Measurements from ENCODE around the gene GATA3. TPM values are rescaled to one million over a fixed set of nuclear protein-coding genes. Genes with fewer than 3 reads are reported as not detected.

The GATA3 gene
- polyA plus RNA-seq, 1 donor from 2014 or later = not detected

GRCh38 chr10:8037199-8037801 is 17.2 kb upstream of the GATA3 start:
- H3K9me3 ChIP-seq (ENCODE audit: low read length) = no peaks in the 10 kb centered on the region
- no peak overlapping the region for H3K27ac ChIP-seq (ENCODE audit: low read length)
- H3K9ac ChIP-seq (ENCODE audit: low read length) = no peak overlapping the region
- no peak overlapping the region for H3K4me2 ChIP-seq (ENCODE audit: low read length)
- no peaks in the 10 kb centered on the region for H4K20me1 ChIP-seq (ENCODE audit: insufficient read depth)
- H2AFZ ChIP-seq (ENCODE audit: low read depth, low read length) = no peak overlapping the region
- TF ChIP-seq POLR2AphosphoS5 (IDR thresholded peaks at IDR 0.05) (peak; percentile 49), TAF1 (IDR thresholded peaks at IDR 0.05; ENCODE audit: low read depth) (no peak), EZH2 (IDR thresholded peaks at IDR 0.05; ENCODE audit: borderline replicate concordance, insufficient read depth, low read length, poor library complexity, severe bottlenecking) (peak; percentile 52)
- no peaks in the 10 kb centered on the region for H3K36me3 ChIP-seq (ENCODE audit: insufficient read depth, low read length)
- no peak overlapping the region for H3K4me3 ChIP-seq (ENCODE audit: low read length)
- H3K27me3 ChIP-seq (ENCODE audit: insufficient read depth, low read depth, low read length) = peaks cover 99% of the 10 kb centered on the region
- H3K9me2 ChIP-seq (ENCODE audit: insufficient read depth, low read length) = no peaks in the 10 kb centered on the region
- H3F3A ChIP-seq (ENCODE audit: insufficient read depth, low read length, poor library complexity, severe bottlenecking) = no peaks in the 10 kb centered on the region
- H3K79me2 ChIP-seq (replicated peaks; ENCODE audit: insufficient read depth, low read length) = no peaks in the 10 kb centered on the region

- Histone ChIP-seq H4K20me1 (ENCODE audit: insufficient read depth) (no peaks in the 10 kb centered on the region), H3K27me3 (ENCODE audit: insufficient read depth, low read depth, low read length) (peaks cover 99% of the 10 kb centered on the region), H3K27ac (ENCODE audit: low read length) (no peak overlapping the region), H3K9me3 (ENCODE audit: low read length) (no peaks in the 10 kb centered on the region), H3K9ac (ENCODE audit: low read length) (no peak overlapping the region), H3F3A (ENCODE audit: insufficient read depth, low read length, poor library complexity, severe bottlenecking) (no peaks in the 10 kb centered on the region), H3K4me2 (ENCODE audit: low read length) (no peak overlapping the region), H3K4me3 (ENCODE audit: low read length) (no peak overlapping the region), H2AFZ (ENCODE audit: low read depth, low read length) (no peak overlapping the region), H3K9me2 (ENCODE audit: insufficient read depth, low read length) (no peaks in the 10 kb centered on the region), H3K36me3 (ENCODE audit: insufficient read depth, low read length) (no peaks in the 10 kb centered on the region), H3K79me2 (replicated peaks; ENCODE audit: insufficient read depth, low read length) (no peaks in the 10 kb centered on the region)
- TF ChIP-seq REST (IDR thresholded peaks at IDR 0.05; ENCODE audit: borderline replicate concordance) (no peak), POLR2AphosphoS5 (IDR thresholded peaks at IDR 0.05) (peak; percentile 24)
These were observed 16.3 kb upstream of the GATA3 start for GRCh38 chr10:8037941-8038894.

DNA sequence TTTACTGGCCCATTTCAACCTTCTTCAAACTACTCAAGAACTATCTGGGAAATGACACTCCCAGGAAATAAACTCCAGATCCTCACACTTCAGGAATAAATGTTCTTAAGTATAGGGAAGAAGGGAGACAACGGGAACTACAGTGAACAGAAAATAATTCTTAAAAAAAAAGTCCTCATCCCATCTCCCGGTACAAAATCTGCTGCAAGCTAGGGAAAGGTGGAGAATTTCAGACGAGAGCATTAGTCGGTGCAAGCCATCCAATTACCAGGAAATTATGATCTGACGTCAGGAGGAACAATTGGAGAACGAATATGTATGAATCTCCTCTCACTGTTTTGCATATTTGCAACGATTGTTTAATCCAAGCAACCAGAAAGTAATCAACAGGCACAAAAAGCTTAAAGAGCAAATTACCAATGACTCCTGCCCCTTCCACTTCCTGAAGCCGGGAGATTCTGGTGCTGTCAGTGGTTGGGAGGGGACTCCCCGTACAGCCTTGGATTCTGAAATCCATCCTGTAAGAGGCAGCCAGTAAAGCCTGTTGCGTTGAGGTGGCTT is 15.1 kb upstream of the GATA3 start:
- H3K4me3 ChIP-seq (ENCODE audit: low read length) = no peak overlapping the region
- H3K9me2 ChIP-seq (ENCODE audit: insufficient read depth, low read length) = no peaks in the 10 kb centered on the region
- H3K4me2 ChIP-seq (ENCODE audit: low read length) = no peak overlapping the region
- no peaks in the 10 kb centered on the region for H3K79me2 ChIP-seq (replicated peaks; ENCODE audit: insufficient read depth, low read length)
- peaks cover 99% of the 10 kb centered on the region for H3K27me3 ChIP-seq (ENCODE audit: insufficient read depth, low read depth, low read length)
- no peak overlapping the region for H3K27ac ChIP-seq (ENCODE audit: low read length)
- no peak overlapping the region for H3K9ac ChIP-seq (ENCODE audit: low read length)
- no peaks in the 10 kb centered on the region for H3F3A ChIP-seq (ENCODE audit: insufficient read depth, low read length, poor library complexity, severe bottlenecking)
- TF ChIP-seq, protein P1, sequence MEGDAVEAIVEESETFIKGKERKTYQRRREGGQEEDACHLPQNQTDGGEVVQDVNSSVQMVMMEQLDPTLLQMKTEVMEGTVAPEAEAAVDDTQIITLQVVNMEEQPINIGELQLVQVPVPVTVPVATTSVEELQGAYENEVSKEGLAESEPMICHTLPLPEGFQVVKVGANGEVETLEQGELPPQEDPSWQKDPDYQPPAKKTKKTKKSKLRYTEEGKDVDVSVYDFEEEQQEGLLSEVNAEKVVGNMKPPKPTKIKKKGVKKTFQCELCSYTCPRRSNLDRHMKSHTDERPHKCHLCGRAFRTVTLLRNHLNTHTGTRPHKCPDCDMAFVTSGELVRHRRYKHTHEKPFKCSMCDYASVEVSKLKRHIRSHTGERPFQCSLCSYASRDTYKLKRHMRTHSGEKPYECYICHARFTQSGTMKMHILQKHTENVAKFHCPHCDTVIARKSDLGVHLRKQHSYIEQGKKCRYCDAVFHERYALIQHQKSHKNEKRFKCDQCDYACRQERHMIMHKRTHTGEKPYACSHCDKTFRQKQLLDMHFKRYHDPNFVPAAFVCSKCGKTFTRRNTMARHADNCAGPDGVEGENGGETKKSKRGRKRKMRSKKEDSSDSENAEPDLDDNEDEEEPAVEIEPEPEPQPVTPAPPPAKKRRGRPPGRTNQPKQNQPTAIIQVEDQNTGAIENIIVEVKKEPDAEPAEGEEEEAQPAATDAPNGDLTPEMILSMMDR (IDR thresholded peaks at IDR 0.05; ENCODE audit: poor library complexity, severe bottlenecking) = no peak
- peak; percentile 69 for TF ChIP-seq POLR2AphosphoS5 (IDR thresholded peaks at IDR 0.05)
- H4K20me1 ChIP-seq (ENCODE audit: insufficient read depth) = no peaks in the 10 kb centered on the region
- no peak overlapping the region for H2AFZ ChIP-seq (ENCODE audit: low read depth, low read length)
- H3K36me3 ChIP-seq (ENCODE audit: insufficient read depth, low read length) = no peaks in the 10 kb centered on the region
- H3K9me3 ChIP-seq (ENCODE audit: low read length) = no peaks in the 10 kb centered on the region

All from neural cell (in vitro differentiated cells).